Coronary artery (tissue), 2 donors: ENCODE measurements around the gene PLPP3.

Source experiments
- DNase-seq: peaks from one replicate; pipeline ENCODE4 v3.0.0-alpha.2; 2017; ENCODE audit warnings: low spot score
- H3K27ac ChIP-seq, 2 donors: fragments of 200-600 bp; sonication (generic); one replicate each; pipeline ENCODE4 v1.5.1; 2016 to 2019
- H3K4me3 ChIP-seq: fragments of 200-600 bp; sonication (generic); 2 replicates; pipeline ENCODE4 v1.5.1; 2016; ENCODE audit warnings: mild to moderate bottlenecking, moderate library complexity
- TF ChIP-seq, protein P1 (sequence below): fragments of 200-600 bp; sonication (generic); IDR thresholded peaks from one replicate; pipeline ENCODE4 v1.5.1; 2019; ENCODE audit warnings: antibody characterized with exemption

Gene PLPP3

DNA sequence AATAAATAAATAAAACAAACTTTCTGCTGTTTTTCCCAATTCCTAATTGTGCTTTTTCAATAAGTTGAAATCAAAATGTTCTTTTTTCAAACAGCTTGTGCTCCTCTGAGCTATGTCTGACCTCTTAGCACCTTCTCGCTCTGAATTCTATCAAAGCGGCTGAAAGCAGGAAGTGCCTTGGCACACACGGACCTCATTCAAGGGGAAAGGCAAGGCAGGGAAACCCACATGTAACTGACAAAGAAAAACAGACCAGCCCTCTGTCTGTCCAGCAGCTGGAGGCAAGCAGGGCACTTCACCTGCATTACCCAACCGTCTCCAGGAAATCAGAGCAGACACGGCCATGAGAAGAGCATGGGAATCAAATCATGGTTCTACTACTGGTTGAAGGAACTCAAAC is 56.7 kb downstream of the PLPP3 start:
- no peak overlapping the region for H3K4me3 ChIP-seq
- no peak for DNase-seq
- no peak overlapping the region for H3K27ac ChIP-seq
- TF ChIP-seq, protein P1, sequence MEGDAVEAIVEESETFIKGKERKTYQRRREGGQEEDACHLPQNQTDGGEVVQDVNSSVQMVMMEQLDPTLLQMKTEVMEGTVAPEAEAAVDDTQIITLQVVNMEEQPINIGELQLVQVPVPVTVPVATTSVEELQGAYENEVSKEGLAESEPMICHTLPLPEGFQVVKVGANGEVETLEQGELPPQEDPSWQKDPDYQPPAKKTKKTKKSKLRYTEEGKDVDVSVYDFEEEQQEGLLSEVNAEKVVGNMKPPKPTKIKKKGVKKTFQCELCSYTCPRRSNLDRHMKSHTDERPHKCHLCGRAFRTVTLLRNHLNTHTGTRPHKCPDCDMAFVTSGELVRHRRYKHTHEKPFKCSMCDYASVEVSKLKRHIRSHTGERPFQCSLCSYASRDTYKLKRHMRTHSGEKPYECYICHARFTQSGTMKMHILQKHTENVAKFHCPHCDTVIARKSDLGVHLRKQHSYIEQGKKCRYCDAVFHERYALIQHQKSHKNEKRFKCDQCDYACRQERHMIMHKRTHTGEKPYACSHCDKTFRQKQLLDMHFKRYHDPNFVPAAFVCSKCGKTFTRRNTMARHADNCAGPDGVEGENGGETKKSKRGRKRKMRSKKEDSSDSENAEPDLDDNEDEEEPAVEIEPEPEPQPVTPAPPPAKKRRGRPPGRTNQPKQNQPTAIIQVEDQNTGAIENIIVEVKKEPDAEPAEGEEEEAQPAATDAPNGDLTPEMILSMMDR: no peak

DNA sequence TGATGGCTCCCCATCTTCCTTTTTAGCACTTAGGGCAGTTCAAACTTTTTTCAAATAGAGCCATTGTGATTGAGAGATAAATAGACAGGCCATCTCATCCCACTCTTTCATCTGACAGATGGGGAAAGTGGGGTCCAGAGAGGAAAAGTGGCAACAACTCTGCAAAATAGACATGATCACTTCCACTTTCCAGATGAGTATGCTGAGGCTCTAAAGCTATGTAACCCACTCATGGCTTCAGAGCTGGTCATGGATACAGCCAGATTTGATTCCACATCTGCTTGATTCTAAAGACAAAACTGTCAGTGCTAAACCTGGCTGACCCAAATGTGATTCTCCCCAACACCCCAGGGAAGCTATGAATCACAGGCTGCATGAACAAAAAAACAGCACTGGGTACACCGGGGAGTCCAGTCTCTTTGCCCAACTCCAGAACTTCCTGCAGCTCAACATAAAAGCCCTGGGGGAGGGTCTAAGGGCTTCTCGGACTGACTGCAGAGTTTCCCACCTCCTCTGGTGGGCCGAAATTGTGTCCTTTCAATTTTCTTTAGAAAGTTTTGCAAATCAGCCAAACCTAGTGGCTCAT is 59.3 kb downstream of the PLPP3 start:
- TF ChIP-seq, protein P1: no peak
- Histone ChIP-seq H3K4me3 (no peak overlapping the region), H3K27ac (no peak overlapping the region)
- no peak for DNase-seq

DNA sequence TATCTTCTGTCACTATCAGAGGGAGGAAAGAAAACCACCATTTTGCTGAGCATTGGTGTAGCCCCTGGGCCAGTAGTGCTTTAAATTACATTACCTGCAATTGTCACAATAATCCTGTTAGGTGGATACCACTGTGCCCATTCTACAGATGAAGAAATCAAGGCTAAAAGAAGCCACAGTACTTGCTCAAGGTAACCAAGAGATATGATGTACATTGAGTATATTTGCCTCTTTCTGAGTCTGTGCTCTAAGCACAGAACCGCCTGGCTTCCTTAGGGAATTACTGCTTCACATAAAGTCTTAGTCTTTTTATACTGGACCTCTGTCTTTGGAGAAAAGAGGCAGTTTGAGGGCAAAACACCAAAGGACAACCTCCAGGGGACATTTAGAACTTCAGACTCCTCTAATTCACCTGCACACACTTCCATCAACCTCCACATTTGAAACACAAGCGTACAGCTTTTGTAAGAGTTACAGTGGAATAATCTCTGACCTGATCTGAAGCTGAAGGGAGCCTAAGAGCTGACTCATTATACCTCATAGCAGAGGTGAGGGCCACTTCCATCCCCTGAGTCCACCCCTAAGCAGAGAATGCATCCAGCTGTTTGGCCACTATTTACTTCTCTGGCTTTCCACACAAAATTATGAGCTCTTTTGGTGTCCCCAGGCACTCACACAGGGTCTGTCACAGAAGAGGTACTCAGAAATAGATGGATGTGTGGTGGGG is 61.8 kb downstream of the PLPP3 start:
- TF ChIP-seq, protein P1: no peak
- H3K27ac ChIP-seq: no peak overlapping the region
- no peak overlapping the region for H3K4me3 ChIP-seq
- no peak for DNase-seq

DNA sequence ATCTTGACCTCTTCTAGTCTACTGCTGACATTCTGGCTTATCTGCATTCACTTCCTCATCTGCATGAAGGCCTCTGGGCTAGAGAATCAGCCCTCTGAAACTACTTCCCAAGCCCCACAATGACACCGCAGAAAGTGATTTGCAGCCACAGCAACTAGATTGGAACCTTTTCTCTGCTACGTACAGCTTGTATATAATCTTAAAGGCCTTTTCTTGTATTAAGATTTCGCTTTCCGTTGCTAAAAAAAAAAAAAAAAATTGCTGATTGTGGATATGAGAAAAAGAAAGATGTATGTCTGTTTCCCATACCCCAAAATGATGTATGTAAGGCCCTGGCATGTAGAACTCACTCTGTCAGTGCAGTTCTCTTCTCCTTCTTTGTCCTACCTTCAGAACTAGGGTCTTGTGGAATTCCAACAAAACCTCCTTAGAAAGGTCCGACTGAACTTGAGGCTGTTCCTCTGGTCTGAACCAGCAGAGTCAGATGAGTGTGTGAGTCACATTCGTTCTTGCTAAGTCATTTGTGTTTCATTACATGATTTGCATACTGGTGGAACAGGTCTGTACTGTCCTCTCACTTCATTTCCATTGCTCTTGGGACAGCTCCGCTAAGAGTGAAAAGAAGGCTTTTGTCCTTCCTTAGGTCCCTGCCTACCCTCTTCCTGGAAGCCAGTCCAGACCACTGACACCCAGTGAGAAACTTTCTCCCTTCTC is 62.7 kb downstream of the PLPP3 start:
- no peak overlapping the region for H3K27ac ChIP-seq

DNA sequence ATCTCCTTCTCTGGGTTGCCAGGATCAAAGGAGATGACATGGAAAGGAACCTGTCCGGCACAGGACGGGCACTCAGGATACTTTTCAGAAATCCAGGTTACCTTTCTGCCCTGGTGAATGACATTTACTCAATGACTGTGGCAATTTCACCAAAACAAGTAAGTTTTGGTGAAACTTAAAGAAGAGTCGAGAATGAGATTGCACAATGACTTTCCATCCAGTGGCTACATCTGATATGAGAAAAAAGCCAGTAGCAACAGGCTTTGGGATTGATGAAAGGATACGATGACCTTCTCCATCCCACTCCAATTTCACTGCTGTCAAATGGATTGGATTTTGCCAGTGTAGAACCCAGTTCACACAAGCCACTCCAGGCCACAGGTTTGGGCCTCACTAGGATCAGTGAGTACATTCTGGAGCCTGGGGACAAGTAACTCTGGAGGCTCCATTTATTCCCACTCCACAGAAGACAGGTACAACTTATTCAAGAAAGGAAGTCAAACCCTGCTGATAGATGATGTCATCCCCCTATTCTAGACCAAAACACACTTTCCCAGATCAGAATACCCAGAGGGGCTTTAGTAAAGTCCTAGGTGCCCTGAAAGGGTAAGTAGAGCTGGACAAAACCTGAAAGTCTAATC is 63.3 kb downstream of the PLPP3 start:
- Histone ChIP-seq H3K27ac (no peak overlapping the region), H3K4me3 (no peak overlapping the region)
- TF ChIP-seq, protein P1: no peak
- DNase-seq: no peak

More for the DNA sequence above, 62.7 kb downstream of the PLPP3 start:
- TF ChIP-seq, protein P1: no peak
- no peak overlapping the region for H3K4me3 ChIP-seq
- DNase-seq: no peak

DNA sequence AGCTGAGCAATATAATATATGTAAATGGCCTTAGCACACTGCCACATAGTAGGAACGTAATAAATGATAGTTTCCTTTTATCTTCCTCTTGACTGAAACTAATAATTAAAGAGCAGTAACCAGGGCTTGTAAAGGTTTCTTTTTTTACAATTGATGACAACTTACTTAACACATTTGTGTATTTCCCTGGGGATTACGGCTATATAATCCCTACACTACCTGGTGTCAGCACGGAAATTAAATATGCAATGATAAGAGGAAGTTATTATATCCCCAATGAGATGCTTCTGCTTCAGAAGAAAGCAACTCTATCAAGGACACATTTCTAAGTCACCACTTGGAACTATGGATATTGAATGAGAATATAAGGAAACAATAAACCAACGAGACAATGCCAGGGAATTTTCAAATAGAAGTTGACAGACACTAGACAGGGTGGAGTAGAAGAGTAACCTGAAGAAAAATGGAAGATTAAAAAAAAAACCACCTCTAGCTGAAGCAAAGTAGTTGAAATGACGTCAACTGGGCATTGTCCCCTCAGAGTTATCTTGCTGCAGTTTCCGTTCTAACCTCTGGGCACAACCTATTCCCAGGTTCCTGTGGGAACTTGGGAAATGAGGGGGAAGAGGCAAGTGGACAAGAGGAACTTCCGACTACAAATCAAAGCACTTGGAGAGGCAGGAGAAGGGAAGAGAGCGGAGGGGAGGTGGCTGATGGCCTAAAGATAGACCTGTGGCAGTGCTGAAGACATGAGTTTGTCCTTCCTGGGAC is 66.5 kb downstream of the PLPP3 start:
- TF ChIP-seq, protein P1: no peak
- no peak for DNase-seq
- H3K4me3 ChIP-seq: no peak overlapping the region
- no peak overlapping the region for H3K27ac ChIP-seq
